Keratinocyte (primary cell): ENCODE measurements around the gene WNT7B. TPM values are rescaled to one million over a fixed set of nuclear protein-coding genes. Genes with fewer than 3 reads are reported as not detected.

Experiments used
- DNase-seq: peaks from one replicate; pipeline ENCODE4 v3.0.0-alpha.2; 2011; ENCODE audit warnings: low read depth, missing footprints, low spot score
- FAIRE-seq: peaks from 2 replicates; lab custom pipeline; 2011; peaks lifted over from hg19 to GRCh38; lab: Jason Lieb, UNC
- H2AFZ ChIP-seq: 2 replicates; pipeline ENCODE4 v1.6.0; 2012; ENCODE audit warnings: low read length, control low read depth, inconsistent platforms; ENCODE audit not compliant: control insufficient read depth
- H3K27ac ChIP-seq: 2 replicates; pipeline ENCODE4 v1.5.1; 2011; ENCODE audit warnings: low read length; ENCODE audit not compliant: control insufficient read depth, insufficient read depth
- H3K27me3 ChIP-seq: 3 replicates; pipeline ENCODE4 v1.6.0; 2011; ENCODE audit warnings: low read length; ENCODE audit not compliant: control insufficient read depth, insufficient read depth; ENCODE audit errors: extremely low read depth
- H3K36me3 ChIP-seq, 2 experiments: 2 replicates in 1 of 2; 3 replicates in 1 of 2; pipeline ENCODE4 v1.5.1; 2011; ENCODE audit warnings: low read length in 2 of 2, mild to moderate bottlenecking in 1 of 2; ENCODE audit not compliant: control insufficient read depth in 2 of 2, insufficient read depth in 2 of 2; ENCODE audit errors: extremely low read depth in 1 of 2
- H3K4me1 ChIP-seq: 3 replicates; pipeline ENCODE4 v1.5.1; 2011; ENCODE audit warnings: low read length; ENCODE audit not compliant: control insufficient read depth, insufficient read depth; ENCODE audit errors: extremely low read depth
- H3K4me2 ChIP-seq: 3 replicates; pipeline ENCODE4 v1.6.0; 2011; ENCODE audit warnings: low read depth, low read length; ENCODE audit not compliant: control insufficient read depth, insufficient read depth; ENCODE audit errors: extremely low read depth
- H3K4me3 ChIP-seq, 3 experiments: fragments of 200-600 bp in 1 of 3; sonication (generic) in 1 of 3; 2 replicates in 2 of 3; 3 replicates in 1 of 3; pipeline ENCODE4 v1.5.1; 2011 to 2016; ENCODE audit warnings: low read length in 3 of 3, mild to moderate bottlenecking in 3 of 3, control low read depth in 2 of 3, inconsistent platforms in 1 of 3, low read depth in 1 of 3, mixed read lengths in 1 of 3, mixed run types in 1 of 3, moderate library complexity in 1 of 3; ENCODE audit not compliant: control insufficient read depth in 2 of 3, insufficient read depth in 2 of 3; ENCODE audit errors: extremely low read depth in 1 of 3
- H3K79me2 ChIP-seq: 2 replicates; pipeline ENCODE4 v1.6.0; 2012; ENCODE audit warnings: low read length; ENCODE audit not compliant: control insufficient read depth, insufficient read depth
- H3K9ac ChIP-seq: 3 replicates; pipeline ENCODE4 v1.6.0; 2011; ENCODE audit warnings: low read length; ENCODE audit not compliant: control insufficient read depth, insufficient read depth; ENCODE audit errors: extremely low read depth
- H3K9me1 ChIP-seq: 3 replicates; pipeline ENCODE4 v1.6.0; 2011; ENCODE audit warnings: low read length; ENCODE audit not compliant: control insufficient read depth, insufficient read depth; ENCODE audit errors: extremely low read depth
- H3K9me3 ChIP-seq: 2 replicates; pipeline ENCODE4 v1.5.1; 2012; ENCODE audit warnings: low read depth, low read length; ENCODE audit not compliant: control insufficient read depth
- H4K20me1 ChIP-seq: 3 replicates; pipeline ENCODE4 v1.6.0; 2011; ENCODE audit warnings: low read length; ENCODE audit not compliant: control insufficient read depth, insufficient read depth; ENCODE audit errors: extremely low read depth
- EZH2 ChIP-seq: IDR thresholded peaks from one replicate; pipeline ENCODE4 v1.6.1; 2012; ENCODE audit warnings: inconsistent platforms, mild to moderate bottlenecking, low read length, moderate library complexity
- dilution Hi-C: fragments of 300-500 bp; cut with MboI; formaldehyde crosslinking; loops from one replicate; pipeline ENCODE4 v1.7.0; 2020; ENCODE audit warnings: low sequenced_read_pairs; ENCODE audit not compliant: extremely low pct_ligation_motif_present
- polyA plus RNA-seq, 5 experiments: library from polyadenylated mRNA; depleted of rRNA in 3 of 5; stranded (reverse) in 3 of 5; stranded (forward) in 1 of 5; unstranded in 1 of 5; fragments of >200 nt; gene quantifications; 1 replicate in 1 of 5; 2 replicates in 3 of 5; 3 replicates in 1 of 5; pipeline versions ENCODE4 v1.2.1 to v1.2.3, GENCODE V29; 2011 to 2012; ENCODE audit warnings: missing spikeins in 2 of 5, low read depth in 1 of 5, low replicate concordance in 1 of 5
- TF ChIP-seq, protein P1 (sequence below), 3 experiments: IDR thresholded peaks in 1 of 3; conservative IDR thresholded peaks in 1 of 3; optimal IDR thresholded peaks in 1 of 3; 2 replicates in 2 of 3; 3 replicates in 1 of 3; pipeline versions ENCODE3 to v1.5.1; 2011; ENCODE audit warnings: low read length in 3 of 3, mild to moderate bottlenecking in 3 of 3, moderate library complexity in 2 of 3, control low read depth in 1 of 3, inconsistent platforms in 1 of 3; ENCODE audit not compliant: insufficient read depth in 2 of 3; ENCODE audit errors: extremely low read depth in 1 of 3

Gene WNT7B
- polyA plus RNA-seq, 1 donor (not counting 4 experiments of a cell fraction or from before 2014, with no cell fraction given) = 1.7 TPM

DNA sequence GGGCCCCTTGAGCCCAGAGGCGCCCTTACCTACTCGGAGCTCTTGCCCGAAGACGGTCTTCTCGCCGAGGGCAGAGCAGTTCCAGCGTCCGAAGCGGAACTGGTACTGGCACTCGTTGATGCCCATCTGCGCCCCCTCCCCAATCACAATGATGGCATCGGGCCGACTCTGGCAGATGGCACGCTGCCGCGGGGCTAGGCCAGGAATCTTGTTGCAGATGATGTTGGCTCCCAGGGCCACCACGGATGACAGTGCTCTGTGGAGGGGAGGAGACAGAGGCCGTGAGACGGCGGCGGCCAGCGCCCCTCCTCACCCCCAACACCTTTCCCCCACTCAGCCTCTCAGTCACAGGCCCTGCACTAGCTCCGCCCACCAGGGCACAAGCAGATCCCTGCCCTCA is 27.1 kb downstream of the WNT7B start:
- peaks cover 10% of the 10 kb centered on the region for H3K27me3 ChIP-seq
- no peak overlapping the region for H3K4me2 ChIP-seq
- H3K9me1 ChIP-seq = no peaks in the 10 kb centered on the region
- H3K4me1 ChIP-seq = peaks cover 9% of the 10 kb centered on the region
- no peaks in the 10 kb centered on the region for H3K79me2 ChIP-seq
- no peak overlapping the region for H2AFZ ChIP-seq
- no peak for TF ChIP-seq EZH2
- TF ChIP-seq, protein P1, sequence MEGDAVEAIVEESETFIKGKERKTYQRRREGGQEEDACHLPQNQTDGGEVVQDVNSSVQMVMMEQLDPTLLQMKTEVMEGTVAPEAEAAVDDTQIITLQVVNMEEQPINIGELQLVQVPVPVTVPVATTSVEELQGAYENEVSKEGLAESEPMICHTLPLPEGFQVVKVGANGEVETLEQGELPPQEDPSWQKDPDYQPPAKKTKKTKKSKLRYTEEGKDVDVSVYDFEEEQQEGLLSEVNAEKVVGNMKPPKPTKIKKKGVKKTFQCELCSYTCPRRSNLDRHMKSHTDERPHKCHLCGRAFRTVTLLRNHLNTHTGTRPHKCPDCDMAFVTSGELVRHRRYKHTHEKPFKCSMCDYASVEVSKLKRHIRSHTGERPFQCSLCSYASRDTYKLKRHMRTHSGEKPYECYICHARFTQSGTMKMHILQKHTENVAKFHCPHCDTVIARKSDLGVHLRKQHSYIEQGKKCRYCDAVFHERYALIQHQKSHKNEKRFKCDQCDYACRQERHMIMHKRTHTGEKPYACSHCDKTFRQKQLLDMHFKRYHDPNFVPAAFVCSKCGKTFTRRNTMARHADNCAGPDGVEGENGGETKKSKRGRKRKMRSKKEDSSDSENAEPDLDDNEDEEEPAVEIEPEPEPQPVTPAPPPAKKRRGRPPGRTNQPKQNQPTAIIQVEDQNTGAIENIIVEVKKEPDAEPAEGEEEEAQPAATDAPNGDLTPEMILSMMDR (optimal IDR thresholded peaks at IDR 0.05 in 1 of 3, IDR thresholded peaks at IDR 0.05 in 1 of 3, conservative IDR thresholded peaks at IDR 0.05 in 1 of 3; ENCODE audit: extremely low read depth in 1 of 3, insufficient read depth in 2 of 3, low read length in 3 of 3) = no peak
- no peak overlapping the region for H3K4me3 ChIP-seq
- FAIRE-seq (no peak), DNase-seq (no peak)
- peaks cover 3% of the 10 kb centered on the region for H4K20me1 ChIP-seq
- no peak overlapping the region for H3K27ac ChIP-seq
- no peak overlapping the region for H3K9ac ChIP-seq
- no peaks in the 10 kb centered on the region for H3K9me3 ChIP-seq
- H3K36me3 ChIP-seq = no peaks in the 10 kb centered on the region
- dilution Hi-C loops = no loop called here

GRCh38 chr22:45949258-45949870 is 27.6 kb downstream of the WNT7B start:
- H3K4me1 ChIP-seq = peaks cover 9% of the 10 kb centered on the region
- peaks cover 3% of the 10 kb centered on the region for H4K20me1 ChIP-seq
- H3K4me3 ChIP-seq = no peak overlapping the region
- no peaks in the 10 kb centered on the region for H3K79me2 ChIP-seq
- H3K36me3 ChIP-seq = no peaks in the 10 kb centered on the region
- no peaks in the 10 kb centered on the region for H3K9me3 ChIP-seq
- TF ChIP-seq, protein P1 (optimal IDR thresholded peaks at IDR 0.05 in 1 of 3, IDR thresholded peaks at IDR 0.05 in 1 of 3, conservative IDR thresholded peaks at IDR 0.05 in 1 of 3; ENCODE audit: extremely low read depth in 1 of 3, insufficient read depth in 2 of 3, low read length in 3 of 3) = no peak
- TF ChIP-seq EZH2 = no peak
- H3K27me3 ChIP-seq = peaks cover 10% of the 10 kb centered on the region
- H3K4me2 ChIP-seq = no peak overlapping the region
- no peak overlapping the region for H2AFZ ChIP-seq
- DNase-seq = no peak
- no peak overlapping the region for H3K27ac ChIP-seq
- no peaks in the 10 kb centered on the region for H3K9me1 ChIP-seq
- H3K9ac ChIP-seq = no peak overlapping the region
- no peak for FAIRE-seq
- dilution Hi-C loops = no loop called here
